Measurements from ENCODE around the gene CAMTA2. TPM values are rescaled to one million over a fixed set of nuclear protein-coding genes. Genes with fewer than 3 reads are reported as not detected.

CAMTA2 gene
- polyA plus RNA-seq, 1 donor (not counting 4 experiments of a cell fraction or from before 2014, with no cell fraction given): 8.5 TPM

- no peak overlapping the region for H3K4me3 ChIP-seq (ENCODE audit: control insufficient read depth in 2 of 3, extremely low read depth in 1 of 3, insufficient read depth in 2 of 3, low read depth in 1 of 3, low read length in 3 of 3)
- dilution Hi-C loops (cut with MboI; ENCODE audit: extremely low pct_ligation_motif_present, low sequenced_read_pairs): no loop called here
- H3K9me3 ChIP-seq (ENCODE audit: control insufficient read depth, low read depth, low read length): no peaks in the 10 kb centered on the region
- no peak overlapping the region for H3K27ac ChIP-seq (ENCODE audit: control insufficient read depth, insufficient read depth, low read length)
- peaks cover 4% of the 10 kb centered on the region for H3K79me2 ChIP-seq (ENCODE audit: control insufficient read depth, insufficient read depth, low read length)
- H4K20me1 ChIP-seq (ENCODE audit: control insufficient read depth, extremely low read depth, insufficient read depth, low read length): no peaks in the 10 kb centered on the region
- no peak overlapping the region for H3K9ac ChIP-seq (ENCODE audit: control insufficient read depth, extremely low read depth, insufficient read depth, low read length)
- H2AFZ ChIP-seq (ENCODE audit: control insufficient read depth, low read length): no peak overlapping the region
- H3K9me1 ChIP-seq (ENCODE audit: control insufficient read depth, extremely low read depth, insufficient read depth, low read length): no peaks in the 10 kb centered on the region
- H3K36me3 ChIP-seq (ENCODE audit: control insufficient read depth in 2 of 2, extremely low read depth in 1 of 2, insufficient read depth in 2 of 2, low read length in 2 of 2): peaks cover 9 to 15% of the 10 kb centered on the region in 2 experiments
- no peaks in the 10 kb centered on the region for H3K27me3 ChIP-seq (ENCODE audit: control insufficient read depth, extremely low read depth, insufficient read depth, low read length)
- no peak for DNase-seq (ENCODE audit: low read depth, low spot score)
- no peak overlapping the region for H3K4me2 ChIP-seq (ENCODE audit: control insufficient read depth, extremely low read depth, insufficient read depth, low read depth, low read length)
- H3K4me1 ChIP-seq (ENCODE audit: control insufficient read depth, extremely low read depth, insufficient read depth, low read length): no peaks in the 10 kb centered on the region
- TF ChIP-seq, protein P1, sequence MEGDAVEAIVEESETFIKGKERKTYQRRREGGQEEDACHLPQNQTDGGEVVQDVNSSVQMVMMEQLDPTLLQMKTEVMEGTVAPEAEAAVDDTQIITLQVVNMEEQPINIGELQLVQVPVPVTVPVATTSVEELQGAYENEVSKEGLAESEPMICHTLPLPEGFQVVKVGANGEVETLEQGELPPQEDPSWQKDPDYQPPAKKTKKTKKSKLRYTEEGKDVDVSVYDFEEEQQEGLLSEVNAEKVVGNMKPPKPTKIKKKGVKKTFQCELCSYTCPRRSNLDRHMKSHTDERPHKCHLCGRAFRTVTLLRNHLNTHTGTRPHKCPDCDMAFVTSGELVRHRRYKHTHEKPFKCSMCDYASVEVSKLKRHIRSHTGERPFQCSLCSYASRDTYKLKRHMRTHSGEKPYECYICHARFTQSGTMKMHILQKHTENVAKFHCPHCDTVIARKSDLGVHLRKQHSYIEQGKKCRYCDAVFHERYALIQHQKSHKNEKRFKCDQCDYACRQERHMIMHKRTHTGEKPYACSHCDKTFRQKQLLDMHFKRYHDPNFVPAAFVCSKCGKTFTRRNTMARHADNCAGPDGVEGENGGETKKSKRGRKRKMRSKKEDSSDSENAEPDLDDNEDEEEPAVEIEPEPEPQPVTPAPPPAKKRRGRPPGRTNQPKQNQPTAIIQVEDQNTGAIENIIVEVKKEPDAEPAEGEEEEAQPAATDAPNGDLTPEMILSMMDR (optimal IDR thresholded peaks at IDR 0.05 in 1 of 3, IDR thresholded peaks at IDR 0.05 in 1 of 3, conservative IDR thresholded peaks at IDR 0.05 in 1 of 3; ENCODE audit: extremely low read depth in 1 of 3, insufficient read depth in 2 of 3, low read length in 3 of 3): no peak
- TF ChIP-seq EZH2 (IDR thresholded peaks at IDR 0.05; ENCODE audit: low read length): no peak
- no peak for FAIRE-seq
These were observed 27.1 kb downstream of the CAMTA2 start for GRCh38 chr17:4960279-4960922.

DNA sequence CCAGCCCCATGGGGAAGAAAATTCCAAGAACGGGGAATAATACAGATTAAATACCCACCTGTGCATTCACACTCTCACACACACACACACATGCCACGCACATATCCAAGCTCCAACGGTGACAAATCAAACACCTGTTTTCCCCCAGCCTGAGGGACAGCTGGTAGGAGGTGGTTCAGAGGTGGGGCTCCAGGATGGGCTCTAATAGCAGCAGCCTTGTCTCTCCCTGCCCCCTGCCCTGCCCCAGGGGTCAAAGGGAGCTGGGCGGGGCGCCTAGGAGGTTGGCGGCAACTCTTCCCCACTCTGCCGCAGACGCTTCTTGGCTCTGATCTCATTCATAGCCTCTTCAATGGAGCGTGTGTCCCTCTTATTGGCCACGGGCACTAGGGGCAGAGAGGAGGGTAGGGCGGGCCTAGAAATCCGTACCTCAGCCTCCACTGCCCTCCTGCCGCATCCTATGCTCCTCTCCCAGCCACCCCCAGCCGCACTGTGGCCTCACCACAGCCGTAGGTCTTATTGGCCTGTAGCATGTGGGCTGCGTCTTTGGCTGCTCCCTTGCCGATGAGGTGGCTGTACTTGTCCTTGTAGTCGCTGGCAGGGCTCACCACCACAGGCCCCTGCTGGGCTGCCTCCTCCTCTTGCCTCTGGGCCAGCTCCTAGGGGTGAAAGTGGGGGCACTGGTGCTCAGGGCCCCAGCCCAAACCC lies 28.1 kb downstream of the CAMTA2 start:
- H4K20me1 ChIP-seq (ENCODE audit: control insufficient read depth, extremely low read depth, insufficient read depth, low read length): no peaks in the 10 kb centered on the region
- no peak overlapping the region for H3K4me3 ChIP-seq (ENCODE audit: control insufficient read depth in 2 of 3, extremely low read depth in 1 of 3, insufficient read depth in 2 of 3, low read depth in 1 of 3, low read length in 3 of 3)
- no peak overlapping the region for H3K27ac ChIP-seq (ENCODE audit: control insufficient read depth, insufficient read depth, low read length)
- H3K79me2 ChIP-seq (ENCODE audit: control insufficient read depth, insufficient read depth, low read length): no peaks in the 10 kb centered on the region
- H3K9ac ChIP-seq (ENCODE audit: control insufficient read depth, extremely low read depth, insufficient read depth, low read length): no peak overlapping the region
- no peaks in the 10 kb centered on the region for H3K9me3 ChIP-seq (ENCODE audit: control insufficient read depth, low read depth, low read length)
- dilution Hi-C loops (cut with MboI; ENCODE audit: extremely low pct_ligation_motif_present, low sequenced_read_pairs): no loop called here
- H2AFZ ChIP-seq (ENCODE audit: control insufficient read depth, low read length): no peak overlapping the region
- H3K9me1 ChIP-seq (ENCODE audit: control insufficient read depth, extremely low read depth, insufficient read depth, low read length): no peaks in the 10 kb centered on the region
- no peak for DNase-seq (ENCODE audit: low read depth, low spot score)
- FAIRE-seq: no peak
- H3K36me3 ChIP-seq (ENCODE audit: control insufficient read depth in 2 of 2, extremely low read depth in 1 of 2, insufficient read depth in 2 of 2, low read length in 2 of 2): peaks cover 9 to 15% of the 10 kb centered on the region in 2 experiments
- no peaks in the 10 kb centered on the region for H3K27me3 ChIP-seq (ENCODE audit: control insufficient read depth, extremely low read depth, insufficient read depth, low read length)
- TF ChIP-seq, protein P1 (optimal IDR thresholded peaks at IDR 0.05 in 1 of 3, IDR thresholded peaks at IDR 0.05 in 1 of 3, conservative IDR thresholded peaks at IDR 0.05 in 1 of 3; ENCODE audit: extremely low read depth in 1 of 3, insufficient read depth in 2 of 3, low read length in 3 of 3): no peak
- no peak for TF ChIP-seq EZH2 (IDR thresholded peaks at IDR 0.05; ENCODE audit: low read length)
- H3K4me1 ChIP-seq (ENCODE audit: control insufficient read depth, extremely low read depth, insufficient read depth, low read length): no peaks in the 10 kb centered on the region
- H3K4me2 ChIP-seq (ENCODE audit: control insufficient read depth, extremely low read depth, insufficient read depth, low read depth, low read length): no peak overlapping the region
